CD14-positive monocyte (primary cell): Measurements from ENCODE around the gene LGALS8. TPM values are rescaled to one million over a fixed set of nuclear protein-coding genes. Genes with fewer than 3 reads are reported as not detected.

Experiments used
- DNase-seq, 3 donors: peaks; one replicate each; pipeline ENCODE4 v3.0.0-alpha.2; 2011 to 2022
- H2AFZ ChIP-seq: 2 replicates; pipeline ENCODE4 v1.6.0; 2012; ENCODE audit warnings: mild to moderate bottlenecking, low read depth, low read length, inconsistent platforms; ENCODE audit not compliant: insufficient read depth, poor library complexity, severe bottlenecking
- H3K27ac ChIP-seq, 2 donors: 1 replicate in 1 of 2; 2 replicates in 1 of 2; pipeline ENCODE4 v1.5.1; 2012 to 2013; ENCODE audit warnings: low read length in 2 of 2, control low read depth in 1 of 2, inconsistent platforms in 1 of 2, low read depth in 1 of 2, mild to moderate bottlenecking in 1 of 2
- H3K27me3 ChIP-seq, 2 donors: one replicate each; pipeline versions ENCODE4 v1.6.0 to v1.6.1; 2011 to 2013; ENCODE audit warnings: low read length in 2 of 2; ENCODE audit not compliant: control insufficient read depth in 2 of 2, insufficient read depth in 2 of 2
- H3K36me3 ChIP-seq, 2 donors: replicated peaks in 1 of 2; 1 replicate in 1 of 2; 2 replicates in 1 of 2; pipeline versions ENCODE4 v1.5.1 to v1.6.1; 2012 to 2013; ENCODE audit warnings: low read length in 2 of 2, control low read depth in 1 of 2, inconsistent platforms in 1 of 2, mild to moderate bottlenecking in 1 of 2; ENCODE audit not compliant: insufficient read depth in 2 of 2, control insufficient read depth in 1 of 2
- H3K4me1 ChIP-seq, 2 donors: 1 replicate in 1 of 2; 2 replicates in 1 of 2; pipeline versions ENCODE4 v1.5.1 to v1.6.1; 2012 to 2013; ENCODE audit warnings: low read length in 2 of 2, control low read depth in 1 of 2, inconsistent platforms in 1 of 2, mild to moderate bottlenecking in 1 of 2, moderate library complexity in 1 of 2; ENCODE audit not compliant: insufficient read depth in 2 of 2, control insufficient read depth in 1 of 2
- H3K4me2 ChIP-seq: replicated peaks from 2 replicates; pipeline ENCODE3; 2012; ENCODE audit warnings: low read length, moderate library complexity, mild to moderate bottlenecking; ENCODE audit not compliant: poor library complexity, severe bottlenecking; ENCODE audit errors: extremely low read depth
- H3K4me3 ChIP-seq, 3 experiments: fragments of 200-600 bp in 1 of 3; sonication (generic) in 1 of 3; replicated peaks in 1 of 3; 1 replicate in 2 of 3; 2 replicates in 1 of 3; pipeline ENCODE4 v1.5.1; 2011 to 2013; ENCODE audit warnings: low read length in 3 of 3, mild to moderate bottlenecking in 3 of 3, control low read depth in 2 of 3, low read depth in 2 of 3, inconsistent platforms in 1 of 3, moderate library complexity in 1 of 3
- H3K79me2 ChIP-seq: 2 replicates; pipeline ENCODE4 v1.6.0; 2012; ENCODE audit warnings: mild to moderate bottlenecking, control low read depth, inconsistent platforms, low read length, moderate library complexity; ENCODE audit not compliant: insufficient read depth
- H3K9ac ChIP-seq: 2 replicates; pipeline ENCODE4 v1.6.0; 2017; ENCODE audit warnings: low read length, mild to moderate bottlenecking; ENCODE audit not compliant: insufficient read depth, poor library complexity, severe bottlenecking
- H3K9me3 ChIP-seq, 2 donors: replicated peaks in 1 of 2; 1 replicate in 1 of 2; 2 replicates in 1 of 2; pipeline versions ENCODE4 v1.5.1 to v1.6.1; 2012 to 2013; ENCODE audit warnings: low read length in 2 of 2, control low read depth in 1 of 2; ENCODE audit not compliant: control insufficient read depth in 1 of 2, insufficient read depth in 1 of 2
- H4K20me1 ChIP-seq: 2 replicates; pipeline ENCODE4 v1.6.0; 2012; ENCODE audit warnings: mild to moderate bottlenecking, low read length, control low read depth, moderate library complexity; ENCODE audit not compliant: insufficient read depth
- H3K27ac Mint-ChIP-seq, 7 donors: one replicate each; pipeline ENCODE4 v1.8.0; 2020; ENCODE audit warnings: mild to moderate bottlenecking in 7 of 7, mixed read lengths in 7 of 7, moderate library complexity in 6 of 7, inconsistent platforms in 2 of 7
- H3K27me3 Mint-ChIP-seq, 3 donors: one replicate each; pipeline ENCODE4 v1.8.0; 2021 to 2022; ENCODE audit warnings: low read depth in 3 of 3, mild to moderate bottlenecking in 3 of 3, mixed read lengths in 3 of 3, moderate library complexity in 3 of 3, inconsistent platforms in 1 of 3
- H3K36me3 Mint-ChIP-seq, 2 donors: one replicate each; pipeline ENCODE4 v1.8.0; 2020; ENCODE audit warnings: mixed read lengths in 2 of 2, inconsistent platforms in 1 of 2, mild to moderate bottlenecking in 1 of 2
- H3K4me1 Mint-ChIP-seq: one replicate; pipeline ENCODE4 v1.8.0; 2020; ENCODE audit warnings: mild to moderate bottlenecking, mixed read lengths
- H3K4me3 Mint-ChIP-seq, 2 donors: one replicate each; pipeline ENCODE4 v1.8.0; 2020; ENCODE audit warnings: mild to moderate bottlenecking in 2 of 2, mixed read lengths in 2 of 2, moderate library complexity in 1 of 2
- H3K9me3 Mint-ChIP-seq, 7 donors: one replicate each; pipeline ENCODE4 v1.8.0; 2020 to 2022; ENCODE audit warnings: mixed read lengths in 7 of 7, mild to moderate bottlenecking in 6 of 7, moderate library complexity in 6 of 7, inconsistent platforms in 2 of 7
- WGBS: methylation state at CpG from one replicate; pipeline ENCODE4 v1.1.5; 2013; ENCODE audit warnings: missing lambda C conversion rate; ENCODE audit not compliant: insufficient coverage; 5-methylcytosine and 5-hydroxymethylcytosine counted together
- intact Hi-C, 2 donors: fragments of 100-400 bp; cut with micrococcal nuclease; formaldehyde crosslinking; loops; one replicate each; pipeline versions ENCODE4 v1.15.0 to v1.15.1; 2023
- polyA plus RNA-seq, 3 donors: library from polyadenylated mRNA; depleted of rRNA in 1 of 3; unstranded in 2 of 3; stranded (reverse) in 1 of 3; fragments of 300-500 nt in 2 of 3; fragments of >200 nt in 1 of 3; fragmentation: Illumina TruSeq in 2 of 3; gene quantifications; 1 replicate in 2 of 3; 2 replicates in 1 of 3; pipeline ENCODE4 v1.2.3, GENCODE V29; 2012 to 2021
- TF ChIP-seq, protein P1 (sequence below): fragments of 200-600 bp; IDR thresholded peaks from one replicate; pipeline ENCODE4 v1.8.0; 2022; ENCODE audit warnings: antibody characterized with exemption, mild to moderate bottlenecking

The LGALS8 gene
- polyA plus RNA-seq, 3 donors: 58.9 to 84.6 (median 75.7) TPM

GRCh38 chr1:236565530-236565929, 41.7 kb downstream of the LGALS8 start:
- Histone ChIP-seq H3K4me2 (no peak overlapping the region), H3K36me3 (peaks cover 84 to 98% of the 10 kb centered on the region in 2 donors), H3K4me1 (no peaks in the 10 kb centered on the region), H3K9ac (no peak overlapping the region), H3K27ac (no peak overlapping the region), H3K27me3 (no peaks in the 10 kb centered on the region), H2AFZ (no peak overlapping the region), H3K4me3 (no peak overlapping the region), H3K9me3 (no peaks in the 10 kb centered on the region), H3K79me2 (no peaks in the 10 kb centered on the region), H4K20me1 (no peaks in the 10 kb centered on the region)
- Mint-ChIP-seq H3K27me3 (peaks cover 0 to 3% (median 0%) of the 10 kb centered on the region in 3 donors), H3K27ac (no peak overlapping the region), H3K9me3 (no peaks in the 10 kb centered on the region), H3K36me3 (peaks cover 88 to 96% of the 10 kb centered on the region in 2 donors), H3K4me3 (no peak overlapping the region), H3K4me1 (no peaks in the 10 kb centered on the region)
- no peak for DNase-seq
- WGBS: no CpG with 5 or more reads among the region's 5 CpGs
- TF ChIP-seq, protein P1, sequence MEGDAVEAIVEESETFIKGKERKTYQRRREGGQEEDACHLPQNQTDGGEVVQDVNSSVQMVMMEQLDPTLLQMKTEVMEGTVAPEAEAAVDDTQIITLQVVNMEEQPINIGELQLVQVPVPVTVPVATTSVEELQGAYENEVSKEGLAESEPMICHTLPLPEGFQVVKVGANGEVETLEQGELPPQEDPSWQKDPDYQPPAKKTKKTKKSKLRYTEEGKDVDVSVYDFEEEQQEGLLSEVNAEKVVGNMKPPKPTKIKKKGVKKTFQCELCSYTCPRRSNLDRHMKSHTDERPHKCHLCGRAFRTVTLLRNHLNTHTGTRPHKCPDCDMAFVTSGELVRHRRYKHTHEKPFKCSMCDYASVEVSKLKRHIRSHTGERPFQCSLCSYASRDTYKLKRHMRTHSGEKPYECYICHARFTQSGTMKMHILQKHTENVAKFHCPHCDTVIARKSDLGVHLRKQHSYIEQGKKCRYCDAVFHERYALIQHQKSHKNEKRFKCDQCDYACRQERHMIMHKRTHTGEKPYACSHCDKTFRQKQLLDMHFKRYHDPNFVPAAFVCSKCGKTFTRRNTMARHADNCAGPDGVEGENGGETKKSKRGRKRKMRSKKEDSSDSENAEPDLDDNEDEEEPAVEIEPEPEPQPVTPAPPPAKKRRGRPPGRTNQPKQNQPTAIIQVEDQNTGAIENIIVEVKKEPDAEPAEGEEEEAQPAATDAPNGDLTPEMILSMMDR: no peak
- intact Hi-C loops: no loop called here

GRCh38 chr1:236568285-236568894, 44.6 kb downstream of the LGALS8 start:
- Mint-ChIP-seq H3K4me3 (no peak overlapping the region), H3K4me1 (no peaks in the 10 kb centered on the region), H3K27me3 (peaks cover 0 to 3% (median 0%) of the 10 kb centered on the region in 3 donors), H3K9me3 (no peaks in the 10 kb centered on the region), H3K27ac (no peak overlapping the region), H3K36me3 (peaks cover 87 to 97% of the 10 kb centered on the region in 2 donors)
- DNase-seq: no peak
- TF ChIP-seq, protein P1: no peak
- Histone ChIP-seq H3K4me3 (no peak overlapping the region), H3K9me3 (no peaks in the 10 kb centered on the region), H3K27ac (no peak overlapping the region), H2AFZ (no peak overlapping the region), H3K79me2 (no peaks in the 10 kb centered on the region), H3K36me3 (peaks cover 97 to 100% of the 10 kb centered on the region in 2 donors), H3K9ac (no peak overlapping the region), H3K4me2 (no peak overlapping the region), H3K4me1 (no peaks in the 10 kb centered on the region), H4K20me1 (no peaks in the 10 kb centered on the region), H3K27me3 (no peaks in the 10 kb centered on the region)
- intact Hi-C loops: no loop called here
- WGBS: no CpG with 5 or more reads among the region's 2 CpGs
